Body of pancreas (tissue), 4 donors: Measurements from ENCODE around the gene DTNBP1. TPM values are rescaled to one million over a fixed set of nuclear protein-coding genes. Genes with fewer than 3 reads are reported as not detected.
A peak's percentile ranks its signal among the peaks of the same experiment; 100 is the strongest.

ENCODE experiments used
- ATAC-seq: fragments of 150-250 bp; one replicate; pipeline ENCODE4 v1.9.1; 2016
- DNase-seq, 4 donors: peaks; one replicate each; pipeline ENCODE4 v3.0.0-alpha.2; 2019
- H3K27ac ChIP-seq, 4 donors: fragments of 200-600 bp; sonication (generic); 1 replicate in 3 of 4; 2 replicates in 1 of 4; pipeline versions ENCODE4 v1.5.1 to v1.6.1; 2016 to 2019; ENCODE audit warnings: mild to moderate bottlenecking in 1 of 4, mixed read lengths in 1 of 4, moderate library complexity in 1 of 4
- H3K27me3 ChIP-seq, 2 donors: fragments of 200-600 bp; sonication (generic); one replicate each; pipeline ENCODE4 v1.6.0; 2016; ENCODE audit warnings: mild to moderate bottlenecking in 1 of 2
- H3K36me3 ChIP-seq, 2 donors: fragments of 200-600 bp; sonication (generic); replicated peaks in 1 of 2; 2 replicates each; pipeline ENCODE4 v1.5.1; 2016; ENCODE audit warnings: low read depth in 2 of 2; ENCODE audit not compliant: insufficient read depth in 1 of 2
- H3K4me1 ChIP-seq: fragments of 200-600 bp; sonication (generic); one replicate; pipeline ENCODE4 v1.6.0; 2016
- H3K4me3 ChIP-seq, 2 donors: fragments of 200-600 bp; sonication (generic); 1 replicate in 1 of 2; 2 replicates in 1 of 2; pipeline ENCODE4 v1.5.1; 2016 to 2019
- H3K9me3 ChIP-seq, 3 donors: fragments of 200-600 bp; sonication (generic); 1 replicate in 2 of 3; 2 replicates in 1 of 3; pipeline ENCODE4 v1.5.1; 2016
- POLR2A ChIP-seq, 3 donors: fragments of 450-650 bp; IDR thresholded peaks; one replicate each; pipeline ENCODE4 v1.6.1; 2016; ENCODE audit warnings: antibody characterized with exemption in 3 of 3, mild to moderate bottlenecking in 2 of 3
- WGBS, 2 donors: methylation state at CpG; one replicate each; pipeline ENCODE4 v1.1.5; 2017; 5-methylcytosine and 5-hydroxymethylcytosine counted together
- intact Hi-C: fragments of 100-400 bp; cut with DNase I; formaldehyde crosslinking; loops from one replicate; pipeline ENCODE4 v1.15.1; 2023
- total RNA-seq, 2 donors: library from RNA; depleted of rRNA; stranded (reverse); fragments of >200 nt; gene quantifications; one replicate each; pipeline ENCODE4 v1.1.0, GENCODE V29; 2016
- TF ChIP-seq, protein P1 (sequence below), 7 experiments: fragments of 450-650 bp in 4 of 7; fragments of 200-600 bp in 3 of 7; sonication (generic) in 3 of 7; IDR thresholded peaks; one replicate each; pipeline ENCODE4 v1.5.1; 2016 to 2019; ENCODE audit warnings: antibody characterized with exemption in 7 of 7

Gene DTNBP1
- total RNA-seq, 2 donors from 2014 or later: 3.3 to 5.2 TPM

DNA sequence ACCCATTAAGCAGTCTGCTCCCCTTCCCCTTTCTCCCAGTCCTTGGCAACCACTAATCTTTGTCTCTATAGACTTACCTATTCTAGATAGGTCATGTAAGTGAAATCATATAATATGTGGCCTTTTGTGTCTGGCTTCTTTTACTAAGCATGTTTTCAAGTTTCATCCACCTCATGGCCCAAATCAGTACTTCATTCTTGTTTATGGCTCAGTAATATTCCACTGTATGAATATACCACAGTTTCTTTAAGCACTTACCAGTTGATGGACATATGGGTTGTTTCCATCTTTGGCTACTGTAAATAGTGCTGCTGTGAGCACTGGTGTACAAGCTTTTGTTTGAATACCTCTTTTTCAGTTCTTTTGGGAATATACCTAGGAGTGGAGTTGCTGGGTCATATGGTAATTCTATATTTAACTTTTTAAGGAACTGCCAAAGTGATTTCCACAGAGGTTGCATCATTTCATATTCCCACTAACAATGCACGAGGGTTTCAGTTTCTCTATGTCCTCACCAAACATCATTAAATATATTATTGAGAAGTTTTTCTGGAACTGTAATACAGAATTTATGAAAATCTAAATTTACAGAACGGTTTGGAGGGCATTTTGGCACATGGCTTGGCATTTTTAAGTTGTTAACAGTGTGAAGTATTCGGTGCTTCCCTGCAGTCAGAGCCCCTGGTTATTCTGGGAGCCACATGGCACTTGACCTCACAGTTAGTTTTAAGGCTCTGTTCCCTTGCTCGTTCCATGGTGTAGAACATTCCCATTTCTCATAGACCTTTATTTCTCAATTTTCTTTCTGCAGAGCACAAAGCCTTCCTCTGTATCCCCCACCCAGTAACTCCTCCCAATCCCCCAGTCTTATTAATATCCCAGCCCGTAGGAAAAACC lies 27.0 kb upstream of the DTNBP1 start:
- Histone ChIP-seq H3K27me3 (no peaks in the 10 kb centered on the region), H3K9me3 (no peaks in the 10 kb centered on the region), H3K4me3 (no peak overlapping the region), H3K27ac (peak overlapping the region in 1 of 4 donors; percentile 43), H3K4me1 (peaks cover 15% of the 10 kb centered on the region), H3K36me3 (no peaks in the 10 kb centered on the region)
- ATAC-seq (no peak), DNase-seq (no peak)
- intact Hi-C loops: loop anchor here (5.0 to 10.0 kb wide), 2 partner anchors 435 to 517 kb away; partner anchors contain the start of gene MYLIP
- WGBS, 2 donors: 51 to 58% methylated on average over 5 of the region's 5 CpGs
- TF ChIP-seq, protein P1, sequence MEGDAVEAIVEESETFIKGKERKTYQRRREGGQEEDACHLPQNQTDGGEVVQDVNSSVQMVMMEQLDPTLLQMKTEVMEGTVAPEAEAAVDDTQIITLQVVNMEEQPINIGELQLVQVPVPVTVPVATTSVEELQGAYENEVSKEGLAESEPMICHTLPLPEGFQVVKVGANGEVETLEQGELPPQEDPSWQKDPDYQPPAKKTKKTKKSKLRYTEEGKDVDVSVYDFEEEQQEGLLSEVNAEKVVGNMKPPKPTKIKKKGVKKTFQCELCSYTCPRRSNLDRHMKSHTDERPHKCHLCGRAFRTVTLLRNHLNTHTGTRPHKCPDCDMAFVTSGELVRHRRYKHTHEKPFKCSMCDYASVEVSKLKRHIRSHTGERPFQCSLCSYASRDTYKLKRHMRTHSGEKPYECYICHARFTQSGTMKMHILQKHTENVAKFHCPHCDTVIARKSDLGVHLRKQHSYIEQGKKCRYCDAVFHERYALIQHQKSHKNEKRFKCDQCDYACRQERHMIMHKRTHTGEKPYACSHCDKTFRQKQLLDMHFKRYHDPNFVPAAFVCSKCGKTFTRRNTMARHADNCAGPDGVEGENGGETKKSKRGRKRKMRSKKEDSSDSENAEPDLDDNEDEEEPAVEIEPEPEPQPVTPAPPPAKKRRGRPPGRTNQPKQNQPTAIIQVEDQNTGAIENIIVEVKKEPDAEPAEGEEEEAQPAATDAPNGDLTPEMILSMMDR (IDR thresholded peaks at IDR 0.05): no peak
- no peak for TF ChIP-seq POLR2A (IDR thresholded peaks at IDR 0.05)

DNA sequence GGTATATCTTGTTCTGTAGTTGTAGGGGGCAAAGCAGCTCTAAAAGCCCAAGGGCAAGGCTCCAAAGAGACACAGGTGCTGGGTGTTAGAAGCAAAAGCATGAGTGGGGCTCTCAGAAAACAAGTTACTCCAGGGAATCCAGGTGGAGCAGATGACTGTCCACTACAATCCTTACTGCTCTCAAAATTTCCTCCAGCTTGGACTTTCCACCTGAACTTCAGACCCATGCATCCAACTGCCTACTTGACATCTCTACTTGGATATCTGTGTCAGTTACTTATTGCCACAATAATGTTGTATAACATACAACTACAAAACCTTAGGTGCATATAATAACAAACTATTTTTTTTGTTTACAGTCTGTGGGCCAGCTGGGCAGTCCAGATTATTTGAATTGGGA lies 22.8 kb upstream of the DTNBP1 start:
- intact Hi-C loops: loop anchor here (5.0 kb wide), 1 partner anchor 522 kb away; no protein-coding TSS in a partner anchor
- TF ChIP-seq, protein P1 (IDR thresholded peaks at IDR 0.05): no peak
- no peak for TF ChIP-seq POLR2A (IDR thresholded peaks at IDR 0.05)
- Histone ChIP-seq H3K36me3 (no peaks in the 10 kb centered on the region), H3K27me3 (no peaks in the 10 kb centered on the region), H3K27ac (no peak overlapping the region), H3K9me3 (no peaks in the 10 kb centered on the region), H3K4me1 (peaks cover 5% of the 10 kb centered on the region), H3K4me3 (no peak overlapping the region)
- DNase-seq: no peak
- no peak for ATAC-seq

DNA sequence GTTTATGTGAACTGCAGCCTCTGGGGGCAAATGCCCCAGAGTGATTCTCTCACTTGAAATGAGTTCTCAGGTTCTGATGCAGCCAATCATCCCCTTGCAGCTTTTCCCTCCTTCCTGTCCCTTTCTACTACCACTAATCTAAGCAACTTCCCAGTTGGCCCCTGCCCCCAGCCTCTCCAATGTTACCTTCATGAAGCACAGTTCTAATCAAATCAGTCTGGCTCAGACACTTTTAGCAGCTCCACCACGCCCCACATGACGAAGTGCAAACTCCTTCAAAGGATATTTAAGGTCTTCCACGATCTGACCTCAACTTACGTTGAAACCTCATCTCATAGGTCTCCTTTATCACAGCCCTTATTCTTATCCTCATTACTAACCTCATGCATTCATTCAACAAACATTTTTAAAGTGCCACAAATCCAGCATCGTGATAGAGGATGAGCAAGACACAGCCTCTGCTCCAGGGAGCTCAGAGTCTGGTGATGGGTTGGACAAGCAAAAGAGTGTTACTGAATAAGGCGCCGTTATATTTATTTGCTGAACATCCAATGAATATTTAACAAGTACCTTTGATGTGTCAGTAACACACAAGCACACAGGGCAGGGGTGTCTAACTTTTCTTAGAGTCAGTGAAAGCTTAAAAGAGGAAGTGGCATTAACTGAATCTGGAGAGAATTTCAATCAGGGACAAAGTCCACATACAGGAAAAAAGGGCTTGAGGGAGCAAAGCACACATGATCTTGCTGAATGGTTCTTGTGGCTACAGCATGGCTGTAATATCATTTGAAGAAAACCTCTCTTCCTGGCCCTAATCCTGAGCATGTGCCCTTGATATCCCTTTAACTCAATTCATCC lies 20.4 kb upstream of the DTNBP1 start:
- ATAC-seq: no peak
- H3K36me3 ChIP-seq: no peaks in the 10 kb centered on the region
- intact Hi-C loops: no loop called here
- TF ChIP-seq, protein P1 (IDR thresholded peaks at IDR 0.05): no peak
- TF ChIP-seq POLR2A (IDR thresholded peaks at IDR 0.05): no peak
- no peak overlapping the region for H3K4me3 ChIP-seq
- H3K27me3 ChIP-seq: no peaks in the 10 kb centered on the region
- 81 to 84% methylated on average over 7 of the region's 7 CpGs for WGBS, 2 donors
- DNase-seq: no peak
- H3K9me3 ChIP-seq: no peaks in the 10 kb centered on the region
- H3K4me1 ChIP-seq: no peaks in the 10 kb centered on the region
- H3K27ac ChIP-seq: no peak overlapping the region

DNA sequence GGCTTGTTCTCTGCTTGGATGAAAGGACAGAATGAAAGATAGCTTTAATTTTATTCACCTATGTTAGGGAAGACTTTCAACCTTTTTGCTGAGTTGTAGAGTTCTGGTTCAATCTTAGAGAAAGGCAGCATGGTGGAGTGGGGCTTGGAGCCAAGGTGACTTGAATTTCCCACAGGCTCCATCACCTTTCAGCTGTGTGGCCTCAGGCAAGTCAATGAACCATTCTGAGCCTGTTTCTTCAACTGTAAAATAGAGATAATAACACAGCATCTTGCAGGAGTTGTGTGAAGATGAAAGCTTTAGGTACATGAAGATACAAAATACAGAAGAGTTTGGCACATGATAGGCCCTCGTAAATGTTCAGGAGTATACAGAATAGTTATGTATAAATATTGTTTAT lies 19.1 kb upstream of the DTNBP1 start:
- no peaks in the 10 kb centered on the region for H3K27me3 ChIP-seq
- no peak for ATAC-seq
- H3K4me1 ChIP-seq: no peaks in the 10 kb centered on the region
- no peak overlapping the region for H3K4me3 ChIP-seq
- 69 to 92% methylated on average over 1 of the region's 1 CpG for WGBS, 2 donors
- H3K27ac ChIP-seq: no peak overlapping the region
- DNase-seq: no peak
- TF ChIP-seq, protein P1 (IDR thresholded peaks at IDR 0.05): no peak
- TF ChIP-seq POLR2A (IDR thresholded peaks at IDR 0.05): no peak
- H3K9me3 ChIP-seq: no peaks in the 10 kb centered on the region
- intact Hi-C loops: no loop called here
- H3K36me3 ChIP-seq: no peaks in the 10 kb centered on the region
